ENCODE data around the gene GNG13.

DNA sequence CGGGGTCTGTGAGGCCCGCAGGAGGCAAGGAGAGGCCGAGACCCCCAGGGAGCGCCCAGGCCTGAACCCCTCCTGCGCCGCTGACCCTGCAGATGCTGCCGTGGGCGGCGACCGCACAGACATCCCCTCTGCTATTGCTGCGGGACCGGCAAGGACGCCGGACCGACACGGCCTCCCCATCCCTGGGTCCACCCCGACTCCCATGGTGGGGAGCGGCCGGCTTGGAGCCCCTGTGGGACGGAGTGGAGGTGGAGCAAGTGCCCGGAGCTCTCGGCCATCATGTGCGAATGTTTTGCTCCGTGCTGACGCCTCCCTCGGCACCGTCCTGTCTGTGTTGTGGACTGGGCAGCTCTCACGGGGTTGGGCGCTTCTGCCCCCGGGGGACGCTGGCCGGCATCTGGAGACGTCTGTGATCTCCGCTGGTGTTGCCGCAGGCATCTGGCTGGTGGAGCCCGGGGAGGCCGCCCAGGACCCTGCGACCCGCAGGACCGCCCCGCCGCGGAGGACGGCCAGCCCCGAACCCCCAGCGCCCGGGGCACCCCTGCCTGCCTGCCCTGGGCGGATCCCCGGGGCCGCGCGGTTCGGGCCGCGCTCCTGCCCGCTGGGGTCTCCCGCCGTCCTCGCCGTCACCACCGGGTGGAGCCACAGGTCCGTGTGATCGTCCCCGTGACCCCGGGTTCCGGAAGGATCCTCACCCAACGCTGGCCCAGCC lies 12.8 kb upstream of the GNG13 start:
- TF ChIP-seq CTCF (IDR thresholded peaks at IDR 0.05; ENCODE audit: insufficient read depth, low read depth, low read length) (peak; percentile 13), EZH2 (IDR thresholded peaks at IDR 0.05; ENCODE audit: insufficient read depth, low read length) (peak; percentile 69)

All from astrocyte (in vitro differentiated cells and primary cell).